Mesendoderm (in vitro differentiated cells): ENCODE results near the gene ALDH3A1.

Experiments
- DNase-seq: peaks from one replicate; pipeline ENCODE4 v3.0.0; 2013
- H2AK5ac ChIP-seq: 2 replicates; pipeline ENCODE4 v1.6.1; 2013; ENCODE audit warnings: low read length, inconsistent platforms
- H2BK120ac ChIP-seq: 2 replicates; pipeline ENCODE4 v1.6.1; 2013; ENCODE audit warnings: low read depth, mild to moderate bottlenecking, low read length, moderate library complexity, mixed read lengths
- H2BK15ac ChIP-seq: replicated peaks from 2 replicates; pipeline ENCODE4 v1.6.1; 2013; ENCODE audit warnings: low read depth, mild to moderate bottlenecking, moderate library complexity
- H2BK5ac ChIP-seq: 2 replicates; pipeline ENCODE4 v1.6.1; 2013; ENCODE audit warnings: low read length, inconsistent platforms
- H3K18ac ChIP-seq: 2 replicates; pipeline ENCODE4 v1.6.1; 2013; ENCODE audit warnings: mild to moderate bottlenecking, low read length, mixed read lengths
- H3K23ac ChIP-seq: one replicate; pipeline ENCODE4 v1.6.1; 2013; ENCODE audit warnings: low read length
- H3K27ac ChIP-seq: 2 replicates; pipeline ENCODE4 v1.5.1; 2013; ENCODE audit warnings: low read depth, mild to moderate bottlenecking, inconsistent platforms, low read length, moderate library complexity
- H3K27me3 ChIP-seq: 2 replicates; pipeline ENCODE4 v1.6.1; 2013; ENCODE audit warnings: low read length, control low read depth, mild to moderate bottlenecking, inconsistent platforms; ENCODE audit not compliant: insufficient read depth, poor library complexity
- H3K36me3 ChIP-seq: 2 replicates; pipeline ENCODE4 v1.6.1; 2013; ENCODE audit warnings: low read length, inconsistent platforms; ENCODE audit not compliant: control insufficient read depth, insufficient read depth
- H3K4ac ChIP-seq: one replicate; pipeline ENCODE4 v1.6.1; 2013; ENCODE audit warnings: low read depth, mild to moderate bottlenecking, low read length, moderate library complexity
- H3K4me1 ChIP-seq: 2 replicates; pipeline ENCODE4 v1.6.1; 2013; ENCODE audit warnings: low read depth, low read length, inconsistent platforms; ENCODE audit not compliant: control insufficient read depth
- H3K4me2 ChIP-seq: 2 replicates; pipeline ENCODE4 v1.6.1; 2013; ENCODE audit warnings: low read length
- H3K4me3 ChIP-seq: 2 replicates; pipeline ENCODE4 v1.5.1; 2013; ENCODE audit warnings: mild to moderate bottlenecking, low read length
- H3K56ac ChIP-seq: one replicate; pipeline ENCODE4 v1.6.1; 2013; ENCODE audit warnings: low read length
- H3K79me1 ChIP-seq: 2 replicates; pipeline ENCODE4 v1.6.1; 2013; ENCODE audit warnings: low read length, inconsistent platforms
- H3K79me2 ChIP-seq: 2 replicates; pipeline ENCODE4 v1.6.1; 2013; ENCODE audit warnings: mild to moderate bottlenecking, low read length; ENCODE audit not compliant: control insufficient read depth, insufficient read depth
- H3K9ac ChIP-seq: 2 replicates; pipeline ENCODE4 v1.6.1; 2013; ENCODE audit warnings: low read length, inconsistent platforms
- H4K5ac ChIP-seq: one replicate; pipeline ENCODE4 v1.6.1; 2013; ENCODE audit warnings: low read length
- H4K8ac ChIP-seq: one replicate; pipeline ENCODE4 v1.6.1; 2013; ENCODE audit warnings: low read depth, mild to moderate bottlenecking, control low read depth, low read length, moderate library complexity
- WGBS: extraction: QIAGEN DNeasy Blood & Tissue Kit; methylation state at CpG from one replicate; pipeline ENCODE4 v1.1.7; 2013; ENCODE audit warnings: low lambda C conversion rate, missing lambda C conversion rate; ENCODE audit not compliant: insufficient coverage; ENCODE audit errors: extremely low coverage; 5-methylcytosine and 5-hydroxymethylcytosine counted together

ALDH3A1 gene

DNA sequence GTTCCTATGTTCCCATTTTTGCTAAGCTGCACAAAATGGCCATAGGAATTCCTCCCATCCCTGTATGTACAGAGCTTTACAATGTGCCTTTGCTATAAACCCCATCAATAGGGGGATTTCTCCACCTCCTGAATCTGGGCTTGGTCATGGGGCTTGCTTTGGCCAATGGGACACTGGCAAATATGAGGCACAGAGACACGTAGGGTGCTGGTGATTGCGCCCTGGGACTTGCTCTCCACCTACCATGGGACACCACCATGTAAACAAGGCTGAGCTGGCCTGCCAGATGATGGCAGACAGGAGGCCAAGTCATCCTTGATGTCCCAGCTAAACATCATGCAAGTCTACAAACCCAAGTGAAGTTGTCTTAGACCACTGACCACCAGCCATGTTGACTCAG is 15.3 kb upstream of the ALDH3A1 start:
- H3K36me3 ChIP-seq: no peaks in the 10 kb centered on the region
- H2AK5ac ChIP-seq: no peak overlapping the region
- no peak overlapping the region for H3K18ac ChIP-seq
- no peak for DNase-seq
- H3K4me2 ChIP-seq: no peak overlapping the region
- no peak overlapping the region for H3K4me3 ChIP-seq
- no peak overlapping the region for H3K56ac ChIP-seq
- no peak overlapping the region for H3K9ac ChIP-seq
- H3K4ac ChIP-seq: no peak overlapping the region
- H3K79me2 ChIP-seq: no peaks in the 10 kb centered on the region
- H2BK5ac ChIP-seq: no peak overlapping the region
- H4K5ac ChIP-seq: no peak overlapping the region
- no peak overlapping the region for H3K23ac ChIP-seq
- H3K4me1 ChIP-seq: no peaks in the 10 kb centered on the region
- no peak overlapping the region for H3K27ac ChIP-seq
- H4K8ac ChIP-seq: no peak overlapping the region
- H3K27me3 ChIP-seq: no peaks in the 10 kb centered on the region
- WGBS: no CpG with 5 or more reads among the region's 2 CpGs
- H2BK120ac ChIP-seq: no peak overlapping the region
- H3K79me1 ChIP-seq: no peaks in the 10 kb centered on the region
- H2BK15ac ChIP-seq: no peak overlapping the region

DNA sequence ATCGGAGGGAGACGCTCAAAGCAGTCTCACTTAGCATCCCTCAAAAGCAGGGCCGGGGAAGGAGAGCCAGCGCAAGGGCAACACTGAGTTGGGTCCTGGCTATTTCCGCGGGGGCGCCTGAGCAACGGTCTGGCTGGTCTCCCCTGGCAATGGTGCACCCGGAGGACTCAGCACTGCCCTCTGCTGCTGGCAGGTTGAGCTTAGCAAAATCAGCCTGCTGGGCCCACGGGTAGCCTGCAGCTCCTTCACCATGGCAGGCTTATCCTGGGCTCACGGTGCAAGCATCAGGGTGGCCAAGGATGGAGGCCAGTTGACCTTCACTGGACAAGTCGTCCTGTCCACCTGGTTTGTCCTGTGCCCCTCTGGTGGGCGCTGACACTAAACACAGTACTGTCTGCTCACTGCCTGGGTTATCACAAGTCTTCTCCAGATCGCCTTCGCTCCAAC is 14.4 kb upstream of the ALDH3A1 start:
- Histone ChIP-seq H3K4me2 (no peak overlapping the region), H2BK5ac (no peak overlapping the region), H3K27ac (no peak overlapping the region), H3K36me3 (no peaks in the 10 kb centered on the region), H2BK15ac (no peak overlapping the region), H2AK5ac (no peak overlapping the region), H3K79me1 (no peaks in the 10 kb centered on the region), H4K5ac (no peak overlapping the region), H3K18ac (no peak overlapping the region), H3K79me2 (no peaks in the 10 kb centered on the region), H2BK120ac (no peak overlapping the region), H3K4me3 (no peak overlapping the region), H3K56ac (peak overlapping the region; percentile 44), H3K4ac (no peak overlapping the region), H3K23ac (no peak overlapping the region), H3K9ac (no peak overlapping the region), H4K8ac (no peak overlapping the region), H3K4me1 (no peaks in the 10 kb centered on the region), H3K27me3 (no peaks in the 10 kb centered on the region)
- DNase-seq: peak; percentile 77
- no CpG with 5 or more reads among the region's 15 CpGs for WGBS

DNA sequence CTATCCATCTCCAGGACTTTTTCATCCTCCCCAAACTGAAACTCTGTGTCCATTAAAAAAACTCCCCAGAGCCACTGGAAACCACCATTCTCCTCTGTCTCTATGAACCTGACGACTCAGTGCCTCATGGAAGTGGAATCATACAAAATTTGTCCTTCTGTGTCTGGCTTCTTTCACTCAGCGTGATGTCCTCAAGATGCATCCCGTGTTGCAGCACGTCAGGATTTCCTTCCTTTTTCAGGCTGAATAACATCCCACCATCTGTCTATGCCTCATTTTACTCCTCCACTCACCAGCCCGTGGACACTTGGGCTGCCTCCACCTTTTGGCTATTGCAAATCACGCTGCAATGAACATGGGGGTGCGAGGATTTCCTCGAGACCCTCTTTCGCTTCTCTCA is 12.6 kb upstream of the ALDH3A1 start:
- Histone ChIP-seq H2BK5ac (no peak overlapping the region), H3K27me3 (no peaks in the 10 kb centered on the region), H3K9ac (no peak overlapping the region), H3K18ac (no peak overlapping the region), H3K4me1 (peaks cover 3% of the 10 kb centered on the region), H3K56ac (no peak overlapping the region), H3K4me2 (no peak overlapping the region), H3K4me3 (no peak overlapping the region), H4K8ac (no peak overlapping the region), H4K5ac (no peak overlapping the region), H3K36me3 (no peaks in the 10 kb centered on the region), H3K4ac (no peak overlapping the region), H2BK15ac (no peak overlapping the region), H3K23ac (no peak overlapping the region), H2BK120ac (no peak overlapping the region), H2AK5ac (no peak overlapping the region), H3K79me1 (no peaks in the 10 kb centered on the region), H3K27ac (no peak overlapping the region), H3K79me2 (no peaks in the 10 kb centered on the region)
- WGBS: no CpG with 5 or more reads among the region's 9 CpGs
- no peak for DNase-seq

DNA sequence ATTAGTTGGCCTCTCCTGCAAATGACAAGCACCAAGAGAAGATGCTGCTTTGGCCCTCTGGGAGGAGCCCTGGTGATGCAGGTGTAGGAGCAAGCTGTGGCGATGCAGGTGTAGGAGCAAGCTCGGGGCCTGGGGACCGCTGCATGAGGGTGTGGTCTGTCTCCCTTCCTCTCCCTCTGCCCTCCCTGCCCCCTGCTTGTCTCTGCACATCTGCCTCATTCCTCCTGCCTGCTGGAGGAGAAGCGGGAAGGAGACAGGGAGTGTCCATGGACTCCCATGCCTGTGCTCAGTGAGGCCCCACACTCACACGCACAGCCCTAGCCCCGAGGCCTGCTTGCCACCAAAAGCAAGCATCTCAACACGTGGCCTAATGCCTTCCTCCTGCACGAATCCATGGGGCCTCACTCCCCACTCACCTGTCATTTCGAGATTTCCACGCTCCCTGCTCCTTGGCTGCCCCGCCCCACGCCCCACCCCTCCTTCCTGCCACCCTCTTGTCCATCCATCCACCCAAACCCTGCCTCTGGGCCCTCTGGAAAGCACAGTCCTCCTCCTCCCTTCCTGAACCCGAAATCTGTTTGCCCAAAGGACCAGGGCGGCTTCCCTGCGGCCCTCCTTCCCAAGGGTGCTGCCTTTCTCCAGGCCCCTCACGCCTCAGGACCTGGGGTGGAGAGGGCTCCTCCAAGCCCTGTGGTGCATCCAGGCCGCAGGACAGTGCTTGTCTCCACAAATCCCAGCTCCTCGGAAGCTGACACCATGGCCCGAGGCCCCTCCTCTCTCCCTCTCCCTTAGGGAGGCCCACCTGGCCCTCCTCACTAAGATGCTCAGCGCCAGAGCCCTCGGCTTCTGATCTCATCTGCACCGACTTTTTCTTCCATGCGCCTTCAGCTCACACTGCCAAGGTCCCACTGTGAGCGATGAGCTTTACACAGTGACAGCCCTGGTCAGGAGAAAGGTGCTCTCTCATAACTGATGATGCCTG is 11.8 kb upstream of the ALDH3A1 start:
- Histone ChIP-seq H3K56ac (no peak overlapping the region), H2BK120ac (no peak overlapping the region), H3K27ac (no peak overlapping the region), H3K79me1 (no peaks in the 10 kb centered on the region), H4K5ac (no peak overlapping the region), H3K4ac (no peak overlapping the region), H3K27me3 (no peaks in the 10 kb centered on the region), H3K4me3 (no peak overlapping the region), H4K8ac (no peak overlapping the region), H2BK15ac (no peak overlapping the region), H3K4me2 (no peak overlapping the region), H3K23ac (no peak overlapping the region), H3K9ac (no peak overlapping the region), H3K36me3 (no peaks in the 10 kb centered on the region), H3K18ac (no peak overlapping the region), H3K4me1 (peaks cover 3% of the 10 kb centered on the region), H2BK5ac (no peak overlapping the region), H3K79me2 (no peaks in the 10 kb centered on the region), H2AK5ac (no peak overlapping the region)
- no CpG with 5 or more reads among the region's 24 CpGs for WGBS
- DNase-seq: no peak

DNA sequence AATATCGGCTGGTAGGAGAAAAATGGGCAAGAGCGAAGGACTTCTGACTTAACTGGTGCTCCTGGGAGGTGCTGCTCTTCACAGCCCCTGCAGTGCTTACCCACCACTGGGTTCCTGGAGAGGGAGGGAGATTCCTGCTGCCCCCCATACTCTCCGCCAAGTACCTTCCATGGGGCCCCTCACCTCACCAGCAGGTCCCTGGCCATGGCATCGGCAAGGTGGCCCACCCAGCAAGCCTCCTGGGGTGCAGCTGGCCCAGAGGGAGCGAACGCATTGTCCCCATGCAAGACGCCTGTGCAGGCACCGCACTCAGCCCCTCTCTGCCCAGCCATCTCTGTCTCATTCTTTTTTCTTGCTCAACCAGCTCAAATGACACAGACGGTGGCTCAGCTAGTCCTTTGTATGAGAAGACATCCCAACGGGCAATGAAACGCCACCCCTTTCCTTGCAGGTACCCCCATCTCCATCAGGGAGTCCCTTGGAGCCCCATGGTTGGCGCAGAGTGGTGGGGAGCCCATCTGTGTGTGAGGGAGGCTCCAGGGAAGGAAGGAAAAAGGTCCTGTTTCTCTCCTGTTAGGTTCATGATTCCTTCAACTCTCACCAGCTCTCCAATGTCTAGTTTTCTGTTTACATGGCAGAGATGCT is 9.6 kb upstream of the ALDH3A1 start:
- no peak overlapping the region for H3K56ac ChIP-seq

More for the DNA sequence above, 9.6 kb upstream of the ALDH3A1 start:
- no peak overlapping the region for H3K9ac ChIP-seq
- H3K79me2 ChIP-seq: no peaks in the 10 kb centered on the region
- H3K27me3 ChIP-seq: no peaks in the 10 kb centered on the region
- H3K4ac ChIP-seq: no peak overlapping the region
- no peak overlapping the region for H3K18ac ChIP-seq
- no CpG with 5 or more reads among the region's 12 CpGs for WGBS
- no peak overlapping the region for H2AK5ac ChIP-seq
- no peak overlapping the region for H2BK5ac ChIP-seq
- H3K4me2 ChIP-seq: no peak overlapping the region
- no peak for DNase-seq
- no peak overlapping the region for H3K23ac ChIP-seq
- H3K4me1 ChIP-seq: peaks cover 3% of the 10 kb centered on the region
- H2BK15ac ChIP-seq: no peak overlapping the region
- H4K8ac ChIP-seq: no peak overlapping the region
- no peaks in the 10 kb centered on the region for H3K79me1 ChIP-seq
- H2BK120ac ChIP-seq: no peak overlapping the region
- H3K27ac ChIP-seq: no peak overlapping the region
- H3K36me3 ChIP-seq: no peaks in the 10 kb centered on the region
- H3K4me3 ChIP-seq: no peak overlapping the region
- H4K5ac ChIP-seq: no peak overlapping the region
